ENCODE data around the gene NOG. TPM values are rescaled to one million over a fixed set of nuclear protein-coding genes. Genes with fewer than 3 reads are reported as not detected.

Gene NOG
- total and polyA plus RNA-seq, 10 of the 15 experiments (the other 5 are each of a cell fraction or from before 2014, with no cell fraction given): 0.10 TPM; not detected in 9

GRCh38 chr17:56570199-56570598, 23.3 kb upstream of the NOG start:
- Histone ChIP-seq H4K20me1 (ENCODE audit: control insufficient read depth, insufficient read depth) (no peaks in the 10 kb centered on the region), H2AFZ (ENCODE audit: control insufficient read depth, low read depth, low read length) (no peak overlapping the region), H3K9ac (ENCODE audit: control insufficient read depth, insufficient read depth, low read length) (no peak overlapping the region), H3K4me2 (ENCODE audit: control insufficient read depth, insufficient read depth) (no peak overlapping the region), H3K4me3 (no peak overlapping the region), H3K79me2 (ENCODE audit: control insufficient read depth, insufficient read depth, low read length) (no peaks in the 10 kb centered on the region), H3K9me3 (replicated peaks; ENCODE audit: control insufficient read depth, insufficient read depth, low read length) (no peaks in the 10 kb centered on the region), H3K36me3 (ENCODE audit: control insufficient read depth in 2 of 2, insufficient read depth in 2 of 2, low read length in 1 of 2) (no peaks in the 10 kb centered on the region), H3K27me3 (replicated peaks in 1 of 2; ENCODE audit: control insufficient read depth in 2 of 2, insufficient read depth in 2 of 2, low read length in 1 of 2) (0 out of 4 replicates have a peak, but pooled peaks cover 0 to 2% of the 10 kb centered on the region in 2 experiments), H3K27ac (ENCODE audit: control insufficient read depth, insufficient read depth) (no peak overlapping the region), H3K4me1 (ENCODE audit: control insufficient read depth, insufficient read depth, low read length) (no peaks in the 10 kb centered on the region)
- ChIA-PET CTCF (no interaction called here), RAD21 (ENCODE audit: unreplicated experiment) (no interaction called here), SMC1A (ENCODE audit: uncharacterized antibody, unreplicated experiment) (no interaction called here), POLR2A (no interaction called here)
- DNase-seq (ENCODE audit: low read depth, low spot score) (no peak), FAIRE-seq (no peak), ATAC-seq (no peak)
- in situ Hi-C loops (cut with MboI) (no loop called here), intact Hi-C loops (cut with micrococcal nuclease; ENCODE audit: unreplicated experiment) (no loop called here)
- BruUV-seq (replicated peaks): no TSS peak
- WGBS (ENCODE audit: insufficient coverage, insufficient replicate concordance, low lambda C conversion rate, missing lambda C conversion rate): 3% methylated on average over 3 of the region's 3 CpGs
- TF ChIP-seq SPI1 (IDR thresholded peaks at IDR 0.05; ENCODE audit: borderline replicate concordance, insufficient read depth, low read depth, low read length) (no peak), ZNF207 (IDR thresholded peaks at IDR 0.05; ENCODE audit: borderline replicate concordance) (no peak)
- TF ChIP-seq, protein P1, sequence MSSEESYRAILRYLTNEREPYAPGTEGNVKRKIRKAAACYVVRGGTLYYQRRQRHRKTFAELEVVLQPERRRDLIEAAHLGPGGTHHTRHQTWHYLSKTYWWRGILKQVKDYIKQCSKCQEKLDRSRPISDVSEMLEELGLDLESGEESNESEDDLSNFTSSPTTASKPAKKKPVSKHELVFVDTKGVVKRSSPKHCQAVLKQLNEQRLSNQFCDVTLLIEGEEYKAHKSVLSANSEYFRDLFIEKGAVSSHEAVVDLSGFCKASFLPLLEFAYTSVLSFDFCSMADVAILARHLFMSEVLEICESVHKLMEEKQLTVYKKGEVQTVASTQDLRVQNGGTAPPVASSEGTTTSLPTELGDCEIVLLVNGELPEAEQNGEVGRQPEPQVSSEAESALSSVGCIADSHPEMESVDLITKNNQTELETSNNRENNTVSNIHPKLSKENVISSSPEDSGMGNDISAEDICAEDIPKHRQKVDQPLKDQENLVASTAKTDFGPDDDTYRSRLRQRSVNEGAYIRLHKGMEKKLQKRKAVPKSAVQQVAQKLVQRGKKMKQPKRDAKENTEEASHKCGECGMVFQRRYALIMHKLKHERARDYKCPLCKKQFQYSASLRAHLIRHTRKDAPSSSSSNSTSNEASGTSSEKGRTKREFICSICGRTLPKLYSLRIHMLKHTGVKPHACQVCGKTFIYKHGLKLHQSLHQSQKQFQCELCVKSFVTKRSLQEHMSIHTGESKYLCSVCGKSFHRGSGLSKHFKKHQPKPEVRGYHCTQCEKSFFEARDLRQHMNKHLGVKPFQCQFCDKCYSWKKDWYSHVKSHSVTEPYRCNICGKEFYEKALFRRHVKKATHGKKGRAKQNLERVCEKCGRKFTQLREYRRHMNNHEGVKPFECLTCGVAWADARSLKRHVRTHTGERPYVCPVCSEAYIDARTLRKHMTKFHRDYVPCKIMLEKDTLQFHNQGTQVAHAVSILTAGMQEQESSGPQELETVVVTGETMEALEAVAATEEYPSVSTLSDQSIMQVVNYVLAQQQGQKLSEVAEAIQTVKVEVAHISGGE (CRISPR knock-in tag; IDR thresholded peaks at IDR 0.05): no peak

GRCh38 chr17:56571456-56571855, 22.0 kb upstream of the NOG start:
- RAD21 ChIA-PET (ENCODE audit: unreplicated experiment): no interaction called here
- TF ChIP-seq CHD2 (IDR thresholded peaks at IDR 0.05; ENCODE audit: borderline replicate concordance, low read depth, low read length): no peak
- no peak for TF ChIP-seq TBL1XR1 (IDR thresholded peaks at IDR 0.05; ENCODE audit: low read depth, low read length)
- TF ChIP-seq SMC3 (IDR thresholded peaks at IDR 0.05; ENCODE audit: borderline replicate concordance, low read length): no peak
- no peak for TF ChIP-seq BCL11A (IDR thresholded peaks at IDR 0.05; ENCODE audit: low read depth, low read length)
- TF ChIP-seq RFX5 (IDR thresholded peaks at IDR 0.05; ENCODE audit: low read depth, low read length): no peak
- TF ChIP-seq, protein P2, sequence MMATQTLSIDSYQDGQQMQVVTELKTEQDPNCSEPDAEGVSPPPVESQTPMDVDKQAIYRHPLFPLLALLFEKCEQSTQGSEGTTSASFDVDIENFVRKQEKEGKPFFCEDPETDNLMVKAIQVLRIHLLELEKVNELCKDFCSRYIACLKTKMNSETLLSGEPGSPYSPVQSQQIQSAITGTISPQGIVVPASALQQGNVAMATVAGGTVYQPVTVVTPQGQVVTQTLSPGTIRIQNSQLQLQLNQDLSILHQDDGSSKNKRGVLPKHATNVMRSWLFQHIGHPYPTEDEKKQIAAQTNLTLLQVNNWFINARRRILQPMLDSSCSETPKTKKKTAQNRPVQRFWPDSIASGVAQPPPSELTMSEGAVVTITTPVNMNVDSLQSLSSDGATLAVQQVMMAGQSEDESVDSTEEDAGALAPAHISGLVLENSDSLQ (IDR thresholded peaks at IDR 0.05): no peak

More at GRCh38 chr17:56571456-56571855, 22.0 kb upstream of the NOG start:
- H3K27me3 ChIP-seq (replicated peaks in 1 of 2; ENCODE audit: control insufficient read depth in 2 of 2, insufficient read depth in 2 of 2, low read length in 1 of 2): 0 out of 4 replicates have a peak, but pooled peaks cover 0 to 2% of the 10 kb centered on the region in 2 experiments
- SMC1A ChIA-PET (ENCODE audit: uncharacterized antibody, unreplicated experiment): interaction anchor here (1.4 kb wide), 1 partner anchor 34 kb away, joined by 4 read pairs; no protein-coding TSS in a partner anchor
- no peak overlapping the region for H3K4me2 ChIP-seq (ENCODE audit: control insufficient read depth, insufficient read depth)
- no TSS peak for BruUV-seq (replicated peaks)
- H3K4me1 ChIP-seq (ENCODE audit: control insufficient read depth, insufficient read depth, low read length): no peaks in the 10 kb centered on the region
- no peaks in the 10 kb centered on the region for H3K79me2 ChIP-seq (ENCODE audit: control insufficient read depth, insufficient read depth, low read length)
- in situ Hi-C loops (cut with MboI) (no loop called here), intact Hi-C loops (cut with micrococcal nuclease; ENCODE audit: unreplicated experiment) (no loop called here)
- ATAC-seq (no peak), FAIRE-seq (no peak), DNase-seq (ENCODE audit: low read depth, low spot score) (no peak)
- H2AFZ ChIP-seq (ENCODE audit: control insufficient read depth, low read depth, low read length): no peak overlapping the region
- CTCF ChIA-PET: interaction anchor here (0.6 to 1.6 kb wide), 3 partner anchors 69 to 145 kb away, joined by 3 read pairs; no protein-coding TSS in a partner anchor
- no peak overlapping the region for H3K9ac ChIP-seq (ENCODE audit: control insufficient read depth, insufficient read depth, low read length)
- POLR2A ChIA-PET: no interaction called here
- H4K20me1 ChIP-seq (ENCODE audit: control insufficient read depth, insufficient read depth): no peaks in the 10 kb centered on the region
- H3K9me3 ChIP-seq (replicated peaks; ENCODE audit: control insufficient read depth, insufficient read depth, low read length): no peaks in the 10 kb centered on the region
- no peak overlapping the region for H3K4me3 ChIP-seq
- H3K36me3 ChIP-seq (ENCODE audit: control insufficient read depth in 2 of 2, insufficient read depth in 2 of 2, low read length in 1 of 2): no peaks in the 10 kb centered on the region
- WGBS (ENCODE audit: insufficient coverage, insufficient replicate concordance, low lambda C conversion rate, missing lambda C conversion rate): 53% methylated on average over 1 of the region's 1 CpG
- no peak overlapping the region for H3K27ac ChIP-seq (ENCODE audit: control insufficient read depth, insufficient read depth)
